Medulla oblongata (tissue), 1 donor: ENCODE results near the gene NLRP12.
A peak's percentile ranks its signal among the peaks of the same experiment; 100 is the strongest.
"Not testable (repeated sequence)": the region's sequence is repeated elsewhere in the genome, so short reads cannot be mapped to it uniquely, and the experiment has no call there.

Experiments
- DNase-seq: peaks from one replicate; pipeline ENCODE4 v3.0.0-alpha.2; 2015; ENCODE audit errors: extremely low spot score

The NLRP12 gene

DNA sequence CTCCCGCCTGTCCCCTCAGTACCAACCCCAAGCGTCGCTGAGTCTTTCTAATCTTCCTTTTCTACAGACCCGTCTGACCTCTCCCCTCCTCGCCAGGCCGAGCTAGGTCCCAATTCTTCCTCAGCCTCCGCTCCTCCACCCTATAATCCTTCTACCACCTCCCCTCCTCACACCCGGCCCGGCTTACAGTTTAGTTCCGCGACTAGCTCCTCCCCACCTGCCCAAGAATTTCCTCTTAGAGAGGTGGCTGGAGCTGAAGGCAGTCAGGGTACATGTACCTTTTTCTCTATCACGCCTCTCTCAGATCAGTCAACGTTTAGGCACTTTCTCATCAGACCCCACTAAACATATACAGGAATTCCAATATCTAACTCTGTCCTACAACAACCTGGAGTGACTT, 8.7 kb upstream of the NLRP12 start:
- DNase-seq, result not testable (repeated sequence)

DNA sequence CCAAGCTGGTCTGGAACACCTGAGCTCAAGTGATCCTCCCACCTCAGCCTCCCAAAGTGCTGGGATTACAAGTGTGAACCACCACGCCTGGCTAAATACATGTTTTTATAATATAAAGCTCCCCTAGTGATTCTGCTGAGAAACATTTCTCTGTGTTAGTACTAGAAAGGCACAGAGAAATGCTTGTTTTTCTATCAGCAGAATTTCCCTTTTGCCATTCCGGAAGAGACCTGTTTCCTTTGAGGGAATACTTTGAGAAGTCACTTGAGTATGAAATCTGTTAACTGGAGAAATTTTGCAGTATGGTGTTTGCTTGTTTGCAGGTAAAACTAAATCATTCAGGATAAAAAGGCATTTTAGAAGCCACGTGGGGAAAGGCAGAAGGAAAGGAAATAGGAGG, 4.4 kb upstream of the NLRP12 start:
- DNase-seq, result no peak

DNA sequence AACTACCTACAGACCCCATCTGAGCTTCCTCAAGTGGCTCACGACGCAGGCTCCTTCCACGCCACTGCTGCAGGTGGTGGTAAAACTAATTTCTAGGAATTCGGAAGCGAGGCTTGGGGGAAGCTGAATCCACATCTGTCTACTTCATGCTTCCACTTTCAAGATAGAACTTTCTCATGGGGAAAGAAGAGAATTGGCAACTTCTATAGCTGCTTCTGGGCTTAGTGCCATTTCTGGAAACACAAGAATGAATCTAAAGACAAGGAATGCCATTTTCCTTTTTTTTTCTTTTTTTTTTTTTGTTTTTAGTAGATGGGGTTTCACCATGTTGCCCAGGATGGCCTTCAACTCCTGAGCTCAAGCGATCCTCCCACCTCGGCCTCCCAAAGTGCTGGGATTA, 2.8 kb upstream of the NLRP12 start:
- no peak for DNase-seq

DNA sequence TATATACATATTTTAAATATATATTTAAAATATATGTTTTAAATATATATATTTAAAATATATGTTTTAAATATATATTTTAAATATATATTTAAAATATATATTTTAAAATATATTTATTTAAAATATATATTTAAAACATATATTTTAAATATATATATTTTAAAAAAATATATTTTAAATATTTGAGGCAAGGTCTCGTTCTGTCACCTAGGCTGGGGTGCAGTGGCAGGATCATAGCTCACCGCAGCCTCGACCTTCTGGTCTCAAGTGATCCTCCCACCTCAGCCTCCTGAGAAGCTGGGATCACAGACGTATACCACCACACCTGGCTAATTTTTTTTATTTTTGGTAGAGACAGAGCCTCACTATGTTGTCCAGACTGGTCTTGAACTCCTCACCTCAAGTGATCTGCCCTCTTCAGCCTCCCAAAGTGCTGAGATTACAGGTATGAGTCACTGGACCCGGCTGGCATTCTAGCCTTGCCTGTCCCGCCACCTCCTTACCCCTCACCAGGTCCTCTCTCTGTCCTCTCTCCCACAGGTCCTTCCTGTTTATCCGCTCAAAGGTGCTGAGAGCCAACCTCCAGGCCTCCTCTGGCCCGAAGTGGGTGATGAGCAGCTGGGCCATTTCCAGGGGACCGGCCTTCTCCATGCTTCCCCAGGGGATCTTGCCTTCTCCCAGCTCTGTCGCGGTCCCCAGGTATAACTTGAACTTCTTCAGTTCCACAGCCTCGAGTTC, 564 bp downstream of the NLRP12 start:
- DNase-seq, result no peak

DNA sequence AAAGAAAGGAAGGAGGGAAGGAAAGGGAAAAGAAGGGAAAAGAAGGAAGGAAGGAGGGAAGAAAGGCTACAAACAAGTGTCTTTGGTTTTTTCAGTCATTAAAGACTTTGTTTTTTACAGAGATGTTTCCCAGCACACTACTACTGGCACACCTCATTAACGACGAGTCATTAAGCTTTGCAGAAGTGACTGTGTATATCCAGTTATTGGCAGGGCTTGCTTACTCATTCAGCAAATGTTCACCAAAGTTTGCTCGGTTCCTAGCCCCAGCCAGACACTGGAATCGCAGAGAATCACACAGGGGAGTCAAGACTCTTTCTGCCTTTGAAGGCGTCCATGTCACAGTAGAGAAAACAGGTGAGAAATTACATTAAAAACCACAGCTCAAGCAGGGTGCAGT, 4.3 kb downstream of the NLRP12 start:
- DNase-seq, result no peak

DNA sequence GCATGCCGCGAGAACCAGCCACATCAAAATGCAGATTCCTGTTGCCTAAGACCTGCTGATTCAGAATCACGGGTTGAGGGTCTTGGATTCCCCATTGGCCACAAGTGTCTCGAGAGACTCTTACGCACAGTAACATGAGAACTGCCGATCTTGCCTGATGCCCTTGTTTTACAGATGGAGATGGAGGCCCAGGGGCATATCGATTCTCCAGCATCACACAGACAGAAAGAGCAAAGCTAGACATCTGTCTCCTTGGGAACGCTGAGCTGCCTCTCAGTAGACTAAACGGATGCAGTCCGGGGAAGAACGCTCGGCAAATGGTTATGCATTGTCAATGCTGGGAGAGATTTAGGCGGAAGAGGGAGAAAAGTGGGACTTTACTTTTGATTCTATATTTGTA, 5.4 kb downstream of the NLRP12 start:
- DNase-seq, result no peak

DNA sequence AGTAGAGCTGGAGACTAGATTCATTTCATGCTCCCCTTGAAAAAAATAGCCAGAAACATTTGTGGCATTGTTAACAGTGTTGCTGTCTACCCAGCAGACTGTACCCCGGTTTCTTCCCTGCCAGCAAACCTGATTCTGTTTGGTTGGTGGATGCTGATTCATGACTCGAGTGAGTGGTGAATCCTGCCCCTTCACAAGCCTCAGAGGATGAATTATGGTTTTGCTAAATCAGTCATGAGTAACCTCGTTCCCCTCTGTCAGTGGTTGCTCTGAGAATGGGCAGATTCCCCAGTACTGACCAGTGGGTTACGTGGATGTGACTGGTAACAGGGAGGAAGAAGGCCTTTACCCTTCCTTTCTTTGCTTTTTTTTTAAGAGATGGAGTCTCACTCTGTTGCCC, 10.1 kb downstream of the NLRP12 start:
- no peak for DNase-seq

DNA sequence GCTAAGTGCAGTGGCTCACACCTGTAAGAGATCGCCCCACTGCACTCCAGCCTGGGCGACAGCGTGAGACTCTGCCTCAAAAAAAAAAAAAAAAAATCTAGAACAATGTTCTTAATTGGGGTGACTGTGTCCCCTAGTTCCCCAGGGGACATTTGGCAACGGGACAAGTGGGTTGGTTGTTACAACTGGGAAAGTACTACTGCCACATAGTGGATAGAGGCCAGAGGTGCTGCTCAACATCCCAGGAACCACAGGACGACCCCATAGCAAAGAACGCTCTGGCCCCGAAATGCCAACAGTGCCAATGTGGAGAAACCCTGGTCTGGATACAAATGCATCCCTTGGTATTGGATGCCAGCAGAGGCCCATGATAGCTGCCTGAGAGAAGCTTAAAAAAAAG, 11.8 kb downstream of the NLRP12 start:
- no peak for DNase-seq

DNA sequence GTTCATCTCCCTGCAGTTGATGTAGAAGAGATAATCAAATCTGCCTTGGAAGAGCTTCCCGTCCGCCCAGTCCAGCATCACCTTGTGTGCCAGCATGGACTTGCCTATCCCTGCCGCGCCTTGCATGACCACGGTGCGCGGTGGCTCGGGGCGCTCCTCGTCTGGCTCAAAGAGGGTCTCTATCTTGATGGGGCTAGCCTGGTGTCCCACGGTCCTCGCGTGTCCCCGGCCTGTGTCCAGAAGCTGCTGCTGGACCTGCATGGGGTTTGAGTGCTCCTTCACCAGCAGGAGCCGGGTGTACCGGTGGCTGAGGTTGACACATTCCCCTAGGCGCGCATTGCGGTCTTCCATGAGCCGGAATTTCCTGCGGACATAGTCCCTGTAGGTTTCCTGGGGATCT, 13.2 kb downstream of the NLRP12 start:
- DNase-seq, result no peak

DNA sequence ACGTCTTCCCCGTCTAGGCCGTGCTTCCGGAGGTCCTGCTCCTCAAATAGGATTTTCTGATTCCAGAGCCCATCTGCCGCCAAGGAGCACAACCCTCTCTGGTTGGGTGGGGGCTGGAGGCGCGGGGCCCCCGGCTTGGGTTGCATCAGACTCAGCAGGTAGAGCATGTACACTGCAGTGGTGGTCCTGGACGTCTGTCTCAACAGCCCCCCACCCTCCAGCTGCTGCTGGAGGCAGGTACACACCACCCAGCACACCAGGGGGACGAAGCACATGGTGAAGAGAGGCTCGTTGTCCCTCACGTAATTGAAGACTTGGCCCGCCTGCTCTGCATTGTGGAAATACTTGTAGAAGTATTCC, 13.9 kb downstream of the NLRP12 start:
- no peak for DNase-seq

DNA sequence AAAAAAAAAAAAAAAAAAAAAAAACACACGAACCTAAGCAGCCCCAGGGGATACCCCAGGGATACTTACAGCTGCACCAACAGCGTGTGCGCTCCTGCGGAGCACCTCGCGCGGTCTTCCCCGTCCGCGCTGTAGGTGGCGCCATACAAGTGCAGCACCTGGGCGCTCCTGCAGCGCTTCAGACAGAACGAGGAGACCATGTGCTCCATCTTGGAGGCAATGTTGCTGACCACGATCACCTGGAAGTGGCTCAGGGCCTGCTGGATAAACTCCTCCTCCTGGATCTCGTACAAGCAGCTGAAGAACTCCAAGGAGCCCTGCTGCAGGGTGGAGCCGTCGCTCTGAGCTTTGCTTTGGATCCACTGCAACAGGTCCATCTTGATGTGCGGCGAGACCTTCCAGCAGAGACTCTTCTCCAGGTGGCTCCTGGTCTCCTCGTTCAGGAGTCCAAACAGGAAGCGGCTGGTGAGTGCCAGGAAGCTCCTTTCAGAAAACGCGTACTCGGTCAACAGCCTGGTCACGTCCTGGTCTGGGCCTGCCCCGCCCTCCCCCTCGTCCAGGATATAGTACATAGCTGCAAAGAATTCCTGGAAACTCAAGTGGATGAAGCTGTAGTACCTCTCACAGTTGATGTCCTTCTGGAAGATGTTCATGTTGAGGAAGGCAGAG, 14.5 kb downstream of the NLRP12 start:
- DNase-seq, result no peak

DNA sequence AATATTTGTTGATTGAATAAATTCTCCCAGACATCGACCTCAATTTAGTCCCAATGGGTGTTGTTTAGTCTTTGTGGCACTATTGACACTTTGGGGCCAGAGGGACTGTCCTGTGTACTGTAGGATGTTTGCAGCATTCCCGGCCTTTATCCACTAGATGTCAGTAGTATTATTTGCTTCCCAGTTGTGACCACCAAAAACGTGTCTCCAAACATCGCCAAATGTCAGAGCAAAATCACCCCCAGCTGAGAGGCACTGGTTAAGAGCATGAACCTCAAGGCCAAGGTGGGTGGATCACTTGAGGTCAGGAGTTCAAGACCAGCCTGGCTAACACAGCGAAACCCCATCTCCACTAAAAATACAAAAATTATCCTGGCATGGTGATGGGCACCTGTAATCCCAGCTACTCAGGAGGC, 15.4 kb downstream of the NLRP12 start:
- peak; percentile 33 for DNase-seq

DNA sequence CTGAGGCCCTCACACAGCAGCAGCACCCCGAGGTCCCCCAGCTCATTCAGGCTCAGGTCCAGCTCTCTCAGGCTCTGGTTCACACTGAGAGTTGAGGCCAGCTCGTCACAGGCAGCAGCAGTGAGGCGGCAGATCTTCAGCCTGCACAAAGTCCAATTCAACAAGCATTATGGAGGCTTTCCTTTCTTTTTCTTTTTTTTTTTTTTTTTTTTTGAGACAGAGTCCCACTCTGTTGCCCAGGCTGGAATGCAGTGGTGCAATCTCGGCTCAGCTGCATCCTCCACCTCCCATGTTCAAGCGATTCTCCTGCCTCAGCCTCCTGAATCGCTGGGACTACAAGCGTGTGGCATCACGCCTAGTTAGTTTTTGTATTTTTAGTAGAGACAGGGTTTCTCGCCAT, 22.9 kb downstream of the NLRP12 start:
- DNase-seq, result no peak

DNA sequence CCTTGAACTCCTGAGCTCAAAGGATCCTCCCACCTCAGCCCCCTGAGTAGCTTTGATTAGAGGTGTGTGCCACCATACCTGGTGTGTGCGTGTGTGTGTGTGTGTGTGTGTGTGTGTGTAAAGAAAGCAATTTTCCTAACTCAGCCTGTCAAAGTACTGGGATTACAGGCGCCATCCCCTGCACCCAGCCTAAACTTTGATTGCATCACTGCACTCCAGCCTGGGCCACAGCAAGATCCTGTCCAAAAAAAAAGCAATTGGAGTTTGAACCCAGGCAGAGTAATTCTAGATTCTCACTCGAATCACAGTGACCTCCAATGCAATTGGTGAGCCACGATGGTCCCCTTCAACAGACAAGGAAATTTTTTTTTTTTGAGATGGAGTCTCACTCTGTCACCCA, 29.1 kb downstream of the NLRP12 start:
- no peak for DNase-seq

DNA sequence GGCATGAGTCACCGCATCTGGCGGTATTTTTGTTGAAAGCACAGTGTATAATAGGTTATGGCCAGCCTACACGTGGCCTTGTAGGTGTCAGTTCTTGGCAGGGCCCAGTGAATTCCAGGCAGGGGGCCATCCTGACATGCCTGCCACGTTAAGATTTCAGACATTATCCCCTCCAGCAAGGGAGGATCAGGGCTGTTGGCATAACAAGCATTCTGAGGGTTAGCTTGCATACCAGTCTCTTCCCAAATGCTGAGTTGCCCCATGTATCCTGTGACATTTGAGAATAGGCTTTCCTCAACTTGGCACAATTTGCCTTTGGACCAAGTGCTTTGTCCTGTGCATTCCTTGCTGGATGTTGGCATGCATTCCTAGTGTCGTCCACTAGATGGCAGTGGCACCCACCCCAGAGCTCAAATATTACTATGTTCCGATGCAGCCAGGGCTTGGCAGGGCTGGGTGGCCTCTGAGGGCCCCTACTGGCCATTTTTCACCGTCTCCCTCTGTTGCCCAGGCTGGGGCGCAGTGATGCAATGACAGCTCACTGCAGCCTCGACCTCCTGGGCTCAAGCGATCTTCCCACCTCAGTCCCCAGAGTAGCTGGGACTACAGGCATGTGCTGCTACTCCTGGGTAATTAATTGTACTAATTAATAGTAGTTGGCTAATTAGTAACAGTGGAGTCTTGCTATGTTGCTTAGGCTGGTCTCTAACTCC, 31.2 kb downstream of the NLRP12 start:
- peak; percentile 91 for DNase-seq

DNA sequence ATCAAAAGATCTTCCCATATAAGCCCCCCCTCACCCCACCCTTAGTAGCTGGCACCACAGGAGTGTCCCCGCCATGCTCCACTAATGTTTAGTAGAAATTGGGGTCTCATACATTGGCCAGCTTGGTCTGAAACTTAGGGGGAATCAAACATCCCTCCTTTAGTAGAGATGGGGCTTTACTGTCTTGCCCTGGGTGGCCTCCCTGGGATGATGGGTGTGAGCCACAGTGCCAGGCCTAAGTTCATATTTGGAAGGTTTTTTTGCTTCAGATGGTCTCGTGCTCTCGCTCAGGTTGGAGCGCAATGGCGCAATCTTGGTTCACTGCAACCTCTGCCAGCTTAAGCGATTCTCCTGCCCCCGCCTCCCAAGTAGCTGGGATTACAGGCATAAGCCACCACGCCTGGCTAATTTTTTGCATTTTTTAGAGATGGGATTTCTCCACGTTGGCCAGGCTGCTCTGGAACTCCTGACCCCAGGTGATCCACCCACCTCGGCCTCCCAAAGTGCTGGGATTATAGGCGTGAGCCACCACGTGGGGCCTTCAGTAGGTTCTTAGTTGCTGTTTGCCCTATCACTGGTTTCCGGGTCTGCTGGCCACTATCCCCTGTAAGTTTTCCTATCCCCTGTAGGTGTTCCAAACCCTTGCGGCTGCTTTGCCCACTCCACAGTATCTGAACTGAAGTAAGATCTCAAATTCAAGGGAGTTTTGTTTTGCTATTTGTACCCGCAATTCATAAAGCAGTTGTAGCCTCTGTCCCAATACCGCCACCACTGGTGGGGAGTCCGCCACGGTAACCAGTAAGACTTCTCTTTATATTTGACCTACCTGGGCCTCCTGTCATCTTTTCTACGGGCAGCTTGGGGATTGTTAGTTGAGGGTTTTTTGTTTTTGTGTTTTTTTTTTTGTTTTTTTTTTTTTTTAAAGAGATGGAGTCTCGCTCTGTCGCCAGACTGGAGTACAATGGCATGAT, 34.1 kb downstream of the NLRP12 start:
- no peak for DNase-seq

DNA sequence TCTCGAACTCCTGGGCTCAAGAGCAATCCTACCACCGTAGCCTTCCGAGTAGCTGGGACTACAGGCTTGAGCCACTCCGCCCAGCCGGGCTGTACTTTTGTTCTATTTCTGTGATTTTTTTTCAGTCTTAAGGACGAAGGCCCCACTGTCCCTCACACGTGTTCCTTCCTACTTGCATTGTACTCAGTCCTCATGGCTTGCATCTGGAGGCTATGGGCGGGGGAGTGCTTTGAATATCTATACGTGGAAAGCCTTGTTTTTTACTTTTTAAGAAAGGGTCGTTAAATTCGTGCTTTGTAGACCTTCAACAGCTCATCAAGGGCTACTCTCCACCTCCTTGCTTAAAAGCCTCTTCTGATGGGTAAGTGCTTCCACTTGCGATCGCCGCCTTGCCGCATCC, 36.8 kb downstream of the NLRP12 start:
- DNase-seq, result no peak

DNA sequence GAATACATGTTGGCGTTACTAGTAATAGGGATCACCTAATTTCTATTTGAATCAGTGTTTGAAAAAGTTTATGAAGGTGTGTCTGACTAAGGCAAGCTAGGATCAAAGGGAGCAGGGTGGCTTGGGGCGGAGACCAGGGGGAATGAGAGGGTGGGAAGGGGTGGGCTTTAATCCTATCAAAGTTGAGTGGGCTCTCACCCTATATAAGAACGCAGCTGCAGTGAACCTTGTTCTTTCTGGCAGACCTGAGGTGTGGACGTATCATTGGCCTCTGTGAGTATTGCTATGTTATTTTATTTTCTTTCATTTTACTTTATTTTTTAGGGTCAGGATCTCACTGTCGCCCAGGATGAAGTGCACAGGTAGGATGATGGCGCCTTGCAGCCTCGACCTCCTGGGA, 37.4 kb downstream of the NLRP12 start:
- no peak for DNase-seq

DNA sequence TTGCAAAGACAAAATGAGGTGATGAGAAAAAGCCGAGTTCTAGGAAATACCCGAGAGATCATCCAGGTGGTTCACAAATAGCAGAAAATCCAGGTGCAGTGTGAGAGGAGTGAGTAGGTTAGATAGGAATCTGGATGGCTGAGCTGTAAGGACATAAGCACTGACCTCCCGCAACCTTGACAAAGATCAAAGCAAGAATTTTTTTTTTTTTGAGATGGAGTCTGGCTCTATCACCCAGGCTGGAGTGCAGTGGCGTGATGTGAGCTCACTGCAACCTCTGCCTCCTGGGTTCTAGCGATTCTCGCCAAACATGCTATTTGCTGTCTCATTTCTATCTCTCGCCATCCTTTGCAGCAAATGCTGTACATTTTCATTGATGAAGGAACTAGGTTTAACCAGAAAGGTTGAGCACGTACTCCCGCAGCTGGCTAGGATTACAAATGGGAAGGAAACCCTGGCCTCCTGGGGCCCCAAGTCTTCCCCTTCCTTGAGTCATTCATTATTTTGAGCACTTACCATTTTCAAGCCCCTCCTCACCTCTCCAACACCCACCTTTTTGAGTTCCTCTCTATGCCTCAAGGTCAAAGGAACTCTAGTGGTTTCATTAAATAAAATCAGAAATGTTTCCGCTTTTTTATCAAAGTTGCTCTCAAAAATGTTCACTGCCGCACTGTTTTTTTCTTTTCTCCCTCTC, 38.8 kb downstream of the NLRP12 start:
- DNase-seq, result no peak

DNA sequence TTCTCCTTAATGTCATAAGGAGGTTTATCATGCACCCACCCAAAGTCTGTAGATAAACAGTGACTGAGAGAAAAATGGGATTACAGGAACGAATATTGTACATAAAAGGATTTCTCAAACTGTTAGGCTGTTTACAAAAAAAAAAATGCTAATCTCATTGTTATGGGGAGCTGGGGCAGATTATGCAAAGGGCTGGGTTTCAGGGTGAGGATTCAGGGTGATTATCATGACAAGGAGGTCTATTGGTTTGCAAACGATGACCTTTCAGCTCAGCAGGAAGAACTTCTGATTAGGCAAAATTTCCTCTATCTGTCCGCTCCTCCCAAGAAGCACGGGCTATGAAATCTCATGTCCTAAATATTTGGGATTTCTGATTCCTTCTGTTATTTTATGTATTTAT, 41.4 kb downstream of the NLRP12 start:
- DNase-seq, result no peak

DNA sequence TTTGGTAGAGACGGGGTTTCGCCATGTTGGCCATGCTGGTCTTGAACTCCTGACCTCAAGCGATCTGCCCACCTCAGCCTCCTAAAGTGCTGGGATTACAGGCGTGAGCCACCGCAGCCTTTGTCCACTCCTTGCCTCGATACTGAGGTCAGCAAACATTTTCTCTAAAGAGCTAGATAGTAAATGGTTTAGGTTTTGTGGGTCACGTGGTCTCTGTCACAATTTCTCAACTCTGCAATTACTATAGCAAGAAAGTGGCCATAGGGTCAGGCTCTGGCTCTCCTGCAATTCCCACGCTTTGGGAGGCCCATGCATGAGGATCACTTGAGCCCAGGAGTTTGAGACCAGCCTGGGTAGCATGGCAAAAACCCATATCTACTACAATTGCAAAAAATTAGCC, 42.8 kb downstream of the NLRP12 start:
- DNase-seq, result not testable (repeated sequence)
